Trophoblast cell (in vitro differentiated cells and primary cell): ENCODE measurements around the gene SLC13A2.

Source experiments
- DNase-seq, 2 donors: peaks; one replicate each; pipeline ENCODE4 v3.0.0-alpha.2; 2016
- H2AFZ ChIP-seq: 2 replicates; pipeline ENCODE4 v1.6.1; 2013; ENCODE audit warnings: low read length, moderate library complexity, mild to moderate bottlenecking; ENCODE audit not compliant: insufficient read depth, poor library complexity
- H2AK5ac ChIP-seq: 2 replicates; pipeline ENCODE4 v1.6.1; 2013; ENCODE audit warnings: mild to moderate bottlenecking, low read length
- H2BK120ac ChIP-seq: 2 replicates; pipeline ENCODE4 v1.6.1; 2013; ENCODE audit warnings: low read length, mild to moderate bottlenecking, moderate library complexity; ENCODE audit not compliant: insufficient read depth, poor library complexity
- H2BK12ac ChIP-seq: 2 replicates; pipeline ENCODE4 v1.6.1; 2013; ENCODE audit warnings: mild to moderate bottlenecking, low read length, moderate library complexity
- H2BK5ac ChIP-seq: 2 replicates; pipeline ENCODE4 v1.6.1; 2013; ENCODE audit warnings: low read length, low read depth, moderate library complexity, mild to moderate bottlenecking; ENCODE audit not compliant: poor library complexity
- H3K14ac ChIP-seq: 2 replicates; pipeline ENCODE4 v1.6.1; 2013; ENCODE audit warnings: mild to moderate bottlenecking, low read length
- H3K18ac ChIP-seq: 2 replicates; pipeline ENCODE4 v1.6.1; 2013; ENCODE audit warnings: mild to moderate bottlenecking, low read length
- H3K23ac ChIP-seq: 2 replicates; pipeline ENCODE4 v1.6.1; 2013; ENCODE audit warnings: low read length
- H3K27ac ChIP-seq: 2 replicates; pipeline ENCODE4 v1.5.1; 2013; ENCODE audit warnings: low read depth, mild to moderate bottlenecking, inconsistent platforms, low read length, moderate library complexity
- H3K27me3 ChIP-seq: 2 replicates; pipeline ENCODE4 v1.6.1; 2013; ENCODE audit warnings: inconsistent platforms, mild to moderate bottlenecking, low read length, moderate library complexity; ENCODE audit not compliant: insufficient read depth
- H3K36me3 ChIP-seq, 2 experiments: 1 replicate in 1 of 2; 2 replicates in 1 of 2; pipeline ENCODE4 v1.6.1; 2013; ENCODE audit warnings: low read length in 2 of 2, mild to moderate bottlenecking in 2 of 2, moderate library complexity in 1 of 2; ENCODE audit not compliant: insufficient read depth in 2 of 2, control insufficient read depth in 1 of 2
- H3K4ac ChIP-seq: 2 replicates; pipeline ENCODE4 v1.6.1; 2013; ENCODE audit warnings: low read depth, mild to moderate bottlenecking, low read length, moderate library complexity
- H3K4me1 ChIP-seq, 2 experiments: 1 replicate in 1 of 2; 2 replicates in 1 of 2; pipeline ENCODE4 v1.6.1; 2013; ENCODE audit warnings: low read length in 2 of 2, mild to moderate bottlenecking in 2 of 2, moderate library complexity in 1 of 2; ENCODE audit not compliant: insufficient read depth in 2 of 2, control insufficient read depth in 1 of 2
- H3K4me2 ChIP-seq: 2 replicates; pipeline ENCODE4 v1.6.1; 2013; ENCODE audit warnings: inconsistent platforms, mild to moderate bottlenecking, low read length, moderate library complexity
- H3K4me3 ChIP-seq: 2 replicates; pipeline ENCODE4 v1.5.1; 2013; ENCODE audit warnings: mild to moderate bottlenecking, low read depth, low read length, inconsistent platforms
- H3K79me1 ChIP-seq: one replicate; pipeline ENCODE4 v1.6.1; 2013; ENCODE audit warnings: low read length
- H3K79me2 ChIP-seq: 2 replicates; pipeline ENCODE4 v1.6.1; 2013; ENCODE audit warnings: low read length, mild to moderate bottlenecking; ENCODE audit not compliant: control insufficient read depth, insufficient read depth, poor library complexity
- H3K9ac ChIP-seq: 2 replicates; pipeline ENCODE4 v1.6.1; 2013; ENCODE audit warnings: mild to moderate bottlenecking, low read length
- H3K9me3 ChIP-seq: 2 replicates; pipeline ENCODE4 v1.6.1; 2013; ENCODE audit warnings: low read depth, mild to moderate bottlenecking, control low read depth, inconsistent platforms, low read length; ENCODE audit not compliant: insufficient read depth
- H4K12ac ChIP-seq: 2 replicates; pipeline ENCODE4 v1.6.1; 2013; ENCODE audit warnings: low read depth, mild to moderate bottlenecking, low read length, moderate library complexity
- H4K8ac ChIP-seq: 2 replicates; pipeline ENCODE4 v1.6.1; 2013; ENCODE audit warnings: low read depth, mild to moderate bottlenecking, low read length, moderate library complexity
- H4K91ac ChIP-seq: one replicate; pipeline ENCODE4 v1.6.1; 2013; ENCODE audit warnings: low read depth, mild to moderate bottlenecking, low read length, moderate library complexity
- WGBS: extraction: QIAGEN DNeasy Blood & Tissue Kit; methylation state at CpG from one replicate; pipeline ENCODE4 v1.1.7; 2013; ENCODE audit warnings: missing lambda C conversion rate; ENCODE audit not compliant: insufficient read length, insufficient coverage; ENCODE audit errors: extremely low coverage; 5-methylcytosine and 5-hydroxymethylcytosine counted together

SLC13A2 gene

DNA sequence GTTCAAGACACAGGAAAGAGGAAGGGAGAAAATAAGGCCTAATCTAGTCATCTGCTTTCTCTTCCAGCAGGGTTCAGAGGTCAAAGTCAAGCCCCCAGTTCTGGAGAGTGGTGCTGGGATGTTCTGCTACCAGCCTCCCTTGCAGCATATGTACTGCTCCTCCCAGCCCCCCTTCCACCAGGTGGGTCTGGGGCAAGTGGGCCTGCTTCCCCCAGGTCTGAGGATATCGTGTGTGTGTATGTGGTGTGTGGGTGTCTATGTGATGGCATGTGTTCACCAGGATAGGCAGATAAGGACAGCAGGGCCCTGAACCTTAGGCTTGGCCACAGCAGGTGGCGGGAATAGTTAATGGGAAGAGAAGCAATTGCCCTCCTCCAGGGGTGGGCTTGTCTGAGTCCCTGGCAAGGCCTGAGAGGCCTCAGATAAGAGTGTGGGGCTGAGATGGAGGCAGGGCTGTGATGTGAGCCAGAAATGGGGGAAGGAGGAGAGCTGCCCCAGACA is 53.8 kb downstream of the SLC13A2 start:
- no peaks in the 10 kb centered on the region for H3K27me3 ChIP-seq
- H2BK120ac ChIP-seq: no peak overlapping the region
- H3K79me2 ChIP-seq: no peaks in the 10 kb centered on the region
- no peak overlapping the region for H2BK5ac ChIP-seq
- H2AFZ ChIP-seq: no peak overlapping the region
- no peaks in the 10 kb centered on the region for H3K9me3 ChIP-seq
- H4K8ac ChIP-seq: no peak overlapping the region
- H2AK5ac ChIP-seq: no peak overlapping the region
- no peak overlapping the region for H3K23ac ChIP-seq
- no peak overlapping the region for H4K12ac ChIP-seq
- no peaks in the 10 kb centered on the region for H3K36me3 ChIP-seq
- H3K4ac ChIP-seq: no peak overlapping the region
- H3K4me3 ChIP-seq: no peak overlapping the region
- no peak overlapping the region for H4K91ac ChIP-seq
- no peak for DNase-seq
- no peak overlapping the region for H3K14ac ChIP-seq
- H3K18ac ChIP-seq: no peak overlapping the region
- no peak overlapping the region for H3K27ac ChIP-seq
- no peak overlapping the region for H3K4me2 ChIP-seq
- H2BK12ac ChIP-seq: no peak overlapping the region
- peaks cover 9 to 11% of the 10 kb centered on the region in 2 experiments for H3K4me1 ChIP-seq
- no peaks in the 10 kb centered on the region for H3K79me1 ChIP-seq
- WGBS: no CpG with 5 or more reads among the region's 2 CpGs
- H3K9ac ChIP-seq: no peak overlapping the region

- H2AFZ ChIP-seq: no peak overlapping the region
- H3K9ac ChIP-seq: no peak overlapping the region
- no peaks in the 10 kb centered on the region for H3K9me3 ChIP-seq
- no peaks in the 10 kb centered on the region for H3K79me1 ChIP-seq
- H4K12ac ChIP-seq: no peak overlapping the region
- no peak for DNase-seq
- no CpG with 5 or more reads among the region's 2 CpGs for WGBS
- H2BK12ac ChIP-seq: no peak overlapping the region
- H3K27me3 ChIP-seq: no peaks in the 10 kb centered on the region
- H4K91ac ChIP-seq: no peak overlapping the region
- H3K14ac ChIP-seq: no peak overlapping the region
- no peak overlapping the region for H3K27ac ChIP-seq
- no peak overlapping the region for H3K4ac ChIP-seq
- no peaks in the 10 kb centered on the region for H3K36me3 ChIP-seq
- no peaks in the 10 kb centered on the region for H3K79me2 ChIP-seq
- H3K4me2 ChIP-seq: no peak overlapping the region
- H4K8ac ChIP-seq: no peak overlapping the region
- no peak overlapping the region for H2BK5ac ChIP-seq
- H2BK120ac ChIP-seq: no peak overlapping the region
- H2AK5ac ChIP-seq: no peak overlapping the region
- no peak overlapping the region for H3K4me3 ChIP-seq
- H3K23ac ChIP-seq: no peak overlapping the region
- no peak overlapping the region for H3K18ac ChIP-seq
- H3K4me1 ChIP-seq: peaks cover 9 to 11% of the 10 kb centered on the region in 2 experiments
These were observed 54.4 kb downstream of the SLC13A2 start for GRCh38 chr17:28527859-28528258.

- H3K4me3 ChIP-seq: no peak overlapping the region
- no peak overlapping the region for H3K27ac ChIP-seq
- no peaks in the 10 kb centered on the region for H3K27me3 ChIP-seq
- H3K9ac ChIP-seq: no peak overlapping the region
- H3K79me1 ChIP-seq: no peaks in the 10 kb centered on the region
- no peak overlapping the region for H3K23ac ChIP-seq
- no peak overlapping the region for H3K4ac ChIP-seq
- H3K9me3 ChIP-seq: no peaks in the 10 kb centered on the region
- no peak overlapping the region for H4K8ac ChIP-seq
- no peak overlapping the region for H3K14ac ChIP-seq
- no peaks in the 10 kb centered on the region for H3K79me2 ChIP-seq
- peaks cover 9 to 11% of the 10 kb centered on the region in 2 experiments for H3K4me1 ChIP-seq
- no CpG with 5 or more reads among the region's 9 CpGs for WGBS
- no peak overlapping the region for H2BK5ac ChIP-seq
- DNase-seq: no peak
- no peak overlapping the region for H3K4me2 ChIP-seq
- no peak overlapping the region for H4K12ac ChIP-seq
- H2AFZ ChIP-seq: no peak overlapping the region
- H2BK120ac ChIP-seq: no peak overlapping the region
- no peak overlapping the region for H4K91ac ChIP-seq
- H3K18ac ChIP-seq: no peak overlapping the region
- no peaks in the 10 kb centered on the region for H3K36me3 ChIP-seq
- no peak overlapping the region for H2AK5ac ChIP-seq
- H2BK12ac ChIP-seq: no peak overlapping the region
These were observed 55.0 kb downstream of the SLC13A2 start for GRCh38 chr17:28528327-28529012.

DNA sequence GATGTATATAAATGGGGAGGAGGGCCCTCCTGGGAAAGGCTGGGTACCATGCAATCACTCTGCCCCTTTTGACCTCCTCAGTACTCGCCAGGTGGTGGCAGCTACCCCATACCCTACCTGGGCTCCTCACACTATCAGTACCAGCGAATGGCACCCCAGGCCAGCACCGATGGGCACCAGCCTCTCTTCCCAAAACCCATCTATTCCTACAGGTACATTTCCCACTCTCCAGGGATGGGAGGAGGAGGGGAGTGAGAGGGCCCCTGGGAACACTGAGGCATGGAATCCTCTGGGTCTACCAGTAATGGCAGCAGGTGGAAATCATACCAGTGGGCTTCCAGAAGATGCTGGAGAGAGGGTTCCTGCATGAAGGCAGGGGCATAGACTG is 55.6 kb downstream of the SLC13A2 start:
- WGBS: no CpG with 5 or more reads among the region's 3 CpGs
- Histone ChIP-seq H2BK12ac (no peak overlapping the region), H3K79me1 (no peaks in the 10 kb centered on the region), H2AK5ac (no peak overlapping the region), H2BK5ac (no peak overlapping the region), H3K9ac (no peak overlapping the region), H2AFZ (no peak overlapping the region), H3K18ac (no peak overlapping the region), H3K4me1 (peaks cover 9 to 11% of the 10 kb centered on the region in 2 experiments), H3K4me3 (no peak overlapping the region), H4K12ac (no peak overlapping the region), H4K8ac (no peak overlapping the region), H3K23ac (no peak overlapping the region), H3K79me2 (no peaks in the 10 kb centered on the region), H3K9me3 (no peaks in the 10 kb centered on the region), H3K14ac (no peak overlapping the region), H3K4me2 (no peak overlapping the region), H3K36me3 (no peaks in the 10 kb centered on the region), H3K4ac (no peak overlapping the region), H3K27me3 (no peaks in the 10 kb centered on the region), H3K27ac (no peak overlapping the region), H2BK120ac (no peak overlapping the region), H4K91ac (no peak overlapping the region)
- no peak for DNase-seq
